Transverse colon (tissue), 4 donors: ENCODE results near the gene MGAT3. TPM values are rescaled to one million over a fixed set of nuclear protein-coding genes. Genes with fewer than 3 reads are reported as not detected.

Experiments
- DNase-seq: peaks from one replicate; pipeline ENCODE4 v3.0.0-alpha.2; 2019
- H3K27ac ChIP-seq, 4 donors: fragments of 200-600 bp; sonication (generic); 2 replicates each; pipeline ENCODE4 v1.5.1; 2016 to 2018; ENCODE audit warnings: inconsistent platforms in 4 of 4
- H3K27me3 ChIP-seq: fragments of 200-600 bp; sonication (generic); 2 replicates; pipeline ENCODE4 v1.5.1; 2017; ENCODE audit warnings: inconsistent platforms
- H3K36me3 ChIP-seq, 4 donors: fragments of 200-600 bp; sonication (generic); 2 replicates each; pipeline ENCODE4 v1.5.1; 2017 to 2019; ENCODE audit warnings: inconsistent platforms in 4 of 4
- H3K4me1 ChIP-seq, 4 donors: fragments of 200-600 bp; sonication (generic); 2 replicates each; pipeline ENCODE4 v1.5.1; 2017 to 2020; ENCODE audit warnings: inconsistent platforms in 4 of 4
- H3K4me3 ChIP-seq, 4 donors: fragments of 200-600 bp; sonication (generic); 1 replicate in 1 of 4; 2 replicates in 3 of 4; pipeline versions ENCODE4 v1.5.1 to v1.6.1; 2017 to 2019; ENCODE audit warnings: inconsistent platforms in 4 of 4
- H3K9me3 ChIP-seq, 2 donors: fragments of 200-600 bp; sonication (generic); 2 replicates each; pipeline ENCODE4 v1.5.1; 2017 to 2019; ENCODE audit warnings: inconsistent platforms in 2 of 2
- CTCF ChIP-seq, 5 experiments: fragments of 200-600 bp in 3 of 5; fragments of 450-650 bp in 2 of 5; sonication (generic) in 3 of 5; IDR thresholded peaks; 1 replicate in 2 of 5; 2 replicates in 3 of 5; pipeline ENCODE4 v1.5.1; 2016 to 2017; ENCODE audit warnings: antibody characterized with exemption in 5 of 5, inconsistent platforms in 3 of 5, mild to moderate bottlenecking in 2 of 5, moderate library complexity in 1 of 5
- EP300 ChIP-seq: sonication (generic); formaldehyde crosslinking; IDR thresholded peaks from one replicate; pipeline ENCODE4 v1.6.1; 2017; ENCODE audit warnings: antibody characterized with exemption, low read depth
- POLR2A ChIP-seq: fragments of 450-650 bp; IDR thresholded peaks from one replicate; pipeline ENCODE4 v1.6.1; 2016; ENCODE audit warnings: antibody characterized with exemption, mild to moderate bottlenecking, moderate library complexity
- POLR2AphosphoS5 ChIP-seq, 3 donors: sonication (generic); formaldehyde crosslinking; IDR thresholded peaks; one replicate each; pipeline ENCODE4 v1.6.1; 2016; ENCODE audit warnings: antibody characterized with exemption in 3 of 3
- WGBS, 2 donors: methylation state at CpG; one replicate each; pipeline ENCODE4 v1.1.5; 2018; ENCODE audit warnings: low coverage in 1 of 2; 5-methylcytosine and 5-hydroxymethylcytosine counted together
- in situ Hi-C, 4 donors: fragments of 200-750 bp; cut with MboI; loops; one replicate each; pipeline versions ENCODE4 v1.15.0 to v1.15.1; 2017; ENCODE audit warnings: low sequenced_read_pairs in 3 of 4, low pct_ligation_motif_present in 1 of 4, low pct_unique_long_range_greater_than_20kb in 1 of 4
- intact Hi-C: fragments of 100-400 bp; cut with DNase I; formaldehyde crosslinking; loops from one replicate; pipeline ENCODE4 v1.15.1; 2023; ENCODE audit warnings: low total_unique reads
- total RNA-seq, 4 donors: library from RNA; depleted of rRNA; stranded (reverse); fragments of >200 nt; gene quantifications; one replicate each; pipeline ENCODE4 v1.1.0, GENCODE V29; 2016

Gene MGAT3
- total RNA-seq, 4 donors from 2014 or later = 1.2 to 10.1 (median 5.2) TPM

DNA sequence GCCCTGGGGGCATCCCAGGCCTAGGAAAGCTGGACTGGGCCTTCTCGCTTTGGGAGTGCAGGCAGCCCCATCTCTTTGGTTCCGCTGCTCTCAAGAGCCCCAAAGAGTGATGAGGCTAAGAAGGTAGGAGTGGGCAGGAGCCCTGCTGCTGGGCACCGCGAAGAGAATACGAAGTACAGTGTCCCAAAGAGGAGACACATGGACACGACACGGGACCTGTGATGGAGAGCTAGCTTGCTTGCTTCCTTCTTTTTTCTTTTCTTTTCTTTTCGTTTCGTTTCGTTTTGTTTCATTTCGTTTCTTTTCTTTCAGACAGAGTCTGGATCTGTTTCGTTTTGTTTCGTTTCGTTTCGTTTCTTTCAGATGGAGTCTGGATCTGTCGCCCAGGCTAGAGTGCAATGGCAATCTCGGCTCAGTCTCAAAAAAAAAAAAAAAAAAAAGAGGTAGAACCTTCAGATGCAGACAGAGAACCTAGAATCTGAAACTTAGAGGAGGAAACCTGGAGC is 10.6 kb downstream of the MGAT3 start:
- no peaks in the 10 kb centered on the region for H3K36me3 ChIP-seq
- no peaks in the 10 kb centered on the region for H3K9me3 ChIP-seq
- in situ Hi-C loops (no loop called here), intact Hi-C loops (no loop called here)
- no peaks in the 10 kb centered on the region for H3K27me3 ChIP-seq
- H3K4me1 ChIP-seq = peaks cover 5 to 44% (median 26%) of the 10 kb centered on the region in 4 donors
- TF ChIP-seq POLR2A = no peak
- no peak for TF ChIP-seq POLR2AphosphoS5 (IDR thresholded peaks at IDR 0.05)
- no peak for TF ChIP-seq EP300
- no peak for TF ChIP-seq CTCF (IDR thresholded peaks at IDR 0.05)
- peak overlapping the region; percentile 15 to 61 (median 57) for H3K27ac ChIP-seq
- 77 to 81% methylated on average over 15 to 17 of the region's 17 CpGs for WGBS, 2 donors
- H3K4me3 ChIP-seq = no peak overlapping the region
- DNase-seq = no peak

GRCh38 chr22:39468487-39469325 is 11.9 kb downstream of the MGAT3 start:
- no peak for DNase-seq
- H3K27me3 ChIP-seq = no peaks in the 10 kb centered on the region
- in situ Hi-C loops = no loop called here
- H3K4me1 ChIP-seq = peaks cover 13 to 55% (median 34%) of the 10 kb centered on the region in 4 donors
- peak overlapping the region in 1 of 4 donors; percentile 35 for H3K27ac ChIP-seq
- H3K4me3 ChIP-seq = no peak overlapping the region
- 50 to 81% methylated on average over 2 to 18 of the region's 18 CpGs for WGBS, 2 donors
- H3K9me3 ChIP-seq = no peaks in the 10 kb centered on the region
- no peaks in the 10 kb centered on the region for H3K36me3 ChIP-seq
- intact Hi-C loops = no loop called here
- TF ChIP-seq POLR2AphosphoS5 (IDR thresholded peaks at IDR 0.05) (no peak), CTCF (IDR thresholded peaks at IDR 0.05) (no peak), EP300 (no peak), POLR2A (no peak)

- Histone ChIP-seq H3K4me3 (no peak overlapping the region), H3K9me3 (no peaks in the 10 kb centered on the region), H3K4me1 (peaks cover 14 to 61% (median 40%) of the 10 kb centered on the region in 4 donors), H3K36me3 (no peaks in the 10 kb centered on the region), H3K27ac (peak overlapping the region in 1 of 4 donors; percentile 6), H3K27me3 (no peaks in the 10 kb centered on the region)
- in situ Hi-C loops (no loop called here), intact Hi-C loops (no loop called here)
- TF ChIP-seq POLR2AphosphoS5 (IDR thresholded peaks at IDR 0.05) = no peak
- TF ChIP-seq POLR2A = no peak
- TF ChIP-seq EP300 = no peak
- no peak for TF ChIP-seq CTCF (IDR thresholded peaks at IDR 0.05)
- DNase-seq = no peak
- 55% methylated on average over 6 of the region's 6 CpGs; no CpG with 5 or more reads in 1 of the 2 donors for WGBS, 2 donors
These were observed 12.5 kb downstream of the MGAT3 start for GRCh38 chr22:39469326-39469680.

- no peaks in the 10 kb centered on the region for H3K36me3 ChIP-seq
- in situ Hi-C loops = no loop called here
- no peaks in the 10 kb centered on the region for H3K9me3 ChIP-seq
- WGBS, 2 donors = 61 to 70% methylated on average over 2 to 14 of the region's 26 CpGs
- H3K27me3 ChIP-seq = no peaks in the 10 kb centered on the region
- intact Hi-C loops = no loop called here
- H3K4me3 ChIP-seq = no peak overlapping the region
- no peak for TF ChIP-seq POLR2AphosphoS5 (IDR thresholded peaks at IDR 0.05)
- TF ChIP-seq CTCF (IDR thresholded peaks at IDR 0.05) = no peak
- TF ChIP-seq POLR2A = no peak
- no peak for TF ChIP-seq EP300
- no peak for DNase-seq
- H3K27ac ChIP-seq = peak overlapping the region in 2 of 4 donors; percentile 6 to 72
- H3K4me1 ChIP-seq = peaks cover 20 to 66% (median 45%) of the 10 kb centered on the region in 4 donors
These were observed 13.1 kb downstream of the MGAT3 start for GRCh38 chr22:39469681-39470450.
